Activated naive CD8-positive, alpha-beta T cell (primary cell): Measurements from ENCODE around the gene CACNG7.

Experiments used
- H3K27ac Mint-ChIP-seq: one replicate; pipeline ENCODE4 v1.8.0; 2021; ENCODE audit warnings: mixed read lengths
- H3K27me3 Mint-ChIP-seq: one replicate; pipeline ENCODE4 v1.8.0; 2021; ENCODE audit warnings: mixed read lengths
- H3K36me3 Mint-ChIP-seq: one replicate; pipeline ENCODE4 v1.8.0; 2021; ENCODE audit warnings: mixed read lengths
- H3K4me1 Mint-ChIP-seq: one replicate; pipeline ENCODE4 v1.8.0; 2021; ENCODE audit warnings: low read depth, mixed read lengths
- H3K4me3 Mint-ChIP-seq: one replicate; pipeline ENCODE4 v1.8.0; 2021; ENCODE audit warnings: mild to moderate bottlenecking, mixed read lengths
- H3K9me3 Mint-ChIP-seq: one replicate; pipeline ENCODE4 v1.8.0; 2021; ENCODE audit warnings: low read depth, mixed read lengths

Gene CACNG7

DNA sequence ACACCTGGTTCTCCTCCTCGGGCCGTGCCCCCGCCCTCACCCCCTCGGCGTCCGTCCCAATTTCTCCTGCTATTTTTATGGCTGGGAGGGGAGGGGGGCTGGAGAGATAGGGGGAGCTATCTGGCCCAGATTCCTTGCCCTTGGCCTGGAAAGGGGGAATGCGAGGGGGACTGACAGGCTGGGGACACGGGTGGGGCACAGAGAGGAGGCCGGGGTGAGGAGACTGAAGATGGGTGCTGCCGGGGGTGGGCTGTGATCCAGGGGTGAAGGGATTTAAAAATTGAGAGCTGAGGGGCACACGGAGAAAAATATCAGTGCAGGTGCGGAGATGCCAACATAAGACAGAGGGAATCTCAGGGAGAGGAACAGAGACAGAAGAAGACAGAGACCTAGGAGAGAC, 24.8 kb upstream of the CACNG7 start:
- Mint-ChIP-seq H3K36me3 (no peaks in the 10 kb centered on the region), H3K4me1 (peaks cover 8% of the 10 kb centered on the region), H3K27me3 (peaks cover 5% of the 10 kb centered on the region), H3K27ac (no peak overlapping the region), H3K9me3 (no peaks in the 10 kb centered on the region), H3K4me3 (no peak overlapping the region)

DNA sequence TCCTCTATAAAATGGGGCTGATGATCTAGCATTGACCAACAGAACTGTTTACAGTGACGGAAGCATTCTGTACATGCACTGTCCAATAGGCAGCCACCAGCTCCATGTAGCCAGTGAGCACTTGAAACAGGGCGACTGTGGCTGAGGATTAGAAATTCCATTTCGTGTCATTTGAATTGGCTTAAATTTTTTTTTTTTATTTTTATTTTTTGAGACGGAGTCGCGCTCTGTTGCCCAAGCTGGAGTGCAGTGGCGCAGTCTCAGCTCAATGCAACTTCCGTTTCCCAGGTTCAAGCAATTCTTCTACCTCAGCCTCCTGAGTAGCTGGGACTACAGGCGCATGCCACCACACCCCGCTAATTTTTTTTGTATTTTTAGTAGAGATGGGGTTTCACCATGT, 24.0 kb upstream of the CACNG7 start:
- H3K27me3 Mint-ChIP-seq, result peaks cover 5% of the 10 kb centered on the region
- H3K36me3 Mint-ChIP-seq, result no peaks in the 10 kb centered on the region
- peaks cover 9% of the 10 kb centered on the region for H3K4me1 Mint-ChIP-seq
- H3K9me3 Mint-ChIP-seq, result no peaks in the 10 kb centered on the region
- H3K4me3 Mint-ChIP-seq, result no peak overlapping the region
- H3K27ac Mint-ChIP-seq, result no peak overlapping the region

DNA sequence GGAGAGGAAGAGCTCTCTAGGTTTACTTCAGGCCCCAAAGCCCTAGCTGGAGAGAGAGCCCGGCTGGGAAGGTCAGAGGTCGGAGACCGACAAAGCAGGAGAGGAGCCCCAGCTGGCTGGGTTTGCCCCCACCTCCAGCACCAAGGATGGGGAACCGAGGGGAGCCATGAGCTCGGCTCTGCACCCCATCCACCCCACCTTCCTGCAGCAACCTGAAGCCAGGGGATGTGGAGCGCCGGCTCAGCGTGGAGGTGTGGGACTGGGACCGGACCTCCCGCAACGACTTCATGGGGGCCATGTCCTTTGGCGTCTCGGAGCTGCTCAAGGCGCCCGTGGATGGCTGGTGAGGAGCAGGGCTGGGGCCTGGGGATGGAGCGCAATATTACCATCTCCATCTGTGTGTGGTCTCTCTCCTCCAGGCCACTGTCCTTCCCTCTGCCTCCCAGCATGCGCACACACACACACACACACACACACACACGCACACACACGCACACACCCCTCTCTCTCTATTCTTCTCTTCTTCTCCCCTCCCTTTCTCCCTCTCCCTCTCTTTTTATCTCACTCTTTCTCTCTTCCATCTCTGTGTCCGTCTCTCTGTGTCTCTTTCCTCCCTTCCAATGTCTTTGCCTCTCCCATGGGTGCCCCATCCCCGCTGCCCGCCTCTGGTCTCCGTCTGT, 16.6 kb upstream of the CACNG7 start:
- H3K4me3 Mint-ChIP-seq, result no peak overlapping the region
- H3K9me3 Mint-ChIP-seq, result no peaks in the 10 kb centered on the region
- peaks cover 3% of the 10 kb centered on the region for H3K4me1 Mint-ChIP-seq
- H3K27me3 Mint-ChIP-seq, result peaks cover 24% of the 10 kb centered on the region
- no peaks in the 10 kb centered on the region for H3K36me3 Mint-ChIP-seq
- H3K27ac Mint-ChIP-seq, result no peak overlapping the region

DNA sequence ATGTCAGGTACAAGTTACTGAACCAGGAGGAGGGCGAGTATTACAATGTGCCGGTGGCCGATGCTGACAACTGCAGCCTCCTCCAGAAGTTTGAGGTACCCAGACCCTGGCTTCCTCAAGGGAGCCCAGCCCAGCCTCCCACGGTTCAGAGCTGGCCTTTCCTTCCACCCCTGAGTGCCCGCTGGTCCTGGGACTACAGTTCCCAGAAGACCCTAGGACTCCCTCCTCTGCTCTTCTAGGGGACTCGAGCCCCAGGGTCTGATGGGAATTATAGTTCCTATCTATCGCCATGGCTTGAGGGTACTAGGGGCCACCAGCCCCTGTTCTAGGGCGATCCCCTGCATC, 16.1 kb upstream of the CACNG7 start:
- H3K27me3 Mint-ChIP-seq, result peaks cover 25% of the 10 kb centered on the region
- H3K4me3 Mint-ChIP-seq, result no peak overlapping the region
- no peak overlapping the region for H3K27ac Mint-ChIP-seq

DNA sequence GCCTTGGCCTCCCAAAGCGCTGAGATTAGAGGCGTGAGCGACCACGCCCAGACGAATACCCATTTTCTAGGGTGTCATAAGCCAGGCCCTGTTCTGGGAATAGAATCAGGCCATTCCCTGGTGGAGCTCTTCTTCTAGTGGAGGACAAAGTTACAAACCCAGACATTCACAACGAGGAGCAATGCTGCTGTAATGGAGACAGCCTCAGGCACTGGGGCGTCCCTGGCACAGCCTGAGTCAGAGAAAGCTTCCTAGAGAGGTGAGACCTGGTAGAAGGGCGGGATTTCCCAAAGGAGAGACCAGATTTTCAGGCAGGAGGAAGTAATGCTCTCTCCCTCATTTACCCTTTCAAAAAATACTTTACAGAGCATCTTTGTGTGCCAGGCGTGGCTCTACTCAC, 14.4 kb upstream of the CACNG7 start:
- Mint-ChIP-seq H3K4me3 (no peak overlapping the region), H3K36me3 (no peaks in the 10 kb centered on the region), H3K4me1 (peaks cover 5% of the 10 kb centered on the region), H3K9me3 (no peaks in the 10 kb centered on the region), H3K27ac (no peak overlapping the region), H3K27me3 (peaks cover 32% of the 10 kb centered on the region)

More for the DNA sequence above, 16.1 kb upstream of the CACNG7 start:
- Mint-ChIP-seq H3K4me1 (peaks cover 3% of the 10 kb centered on the region), H3K36me3 (no peaks in the 10 kb centered on the region), H3K9me3 (no peaks in the 10 kb centered on the region)

DNA sequence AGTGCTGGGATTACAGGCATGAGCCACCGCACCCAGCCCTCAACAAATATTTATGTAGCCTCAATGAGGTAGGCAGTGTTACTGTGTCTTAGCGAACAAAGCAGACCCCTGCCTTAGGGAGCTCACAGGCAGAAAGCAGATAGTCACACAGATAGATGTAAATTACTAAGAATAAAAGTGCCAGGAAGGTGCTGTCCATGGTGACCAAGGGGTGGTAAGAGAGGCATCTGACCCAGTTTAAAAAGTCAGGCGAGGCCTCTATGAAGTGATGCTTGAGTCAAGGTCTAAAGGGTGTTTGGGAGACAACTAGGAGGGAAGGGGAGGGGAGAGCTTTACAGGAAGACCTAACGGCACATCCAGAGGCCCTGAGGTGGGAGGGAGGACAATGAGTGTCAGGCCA, 12.4 kb upstream of the CACNG7 start:
- H3K4me3 Mint-ChIP-seq, result no peak overlapping the region
- no peak overlapping the region for H3K27ac Mint-ChIP-seq
- H3K4me1 Mint-ChIP-seq, result peaks cover 2% of the 10 kb centered on the region
- no peaks in the 10 kb centered on the region for H3K36me3 Mint-ChIP-seq
- H3K9me3 Mint-ChIP-seq, result no peaks in the 10 kb centered on the region
- H3K27me3 Mint-ChIP-seq, result peaks cover 28% of the 10 kb centered on the region

DNA sequence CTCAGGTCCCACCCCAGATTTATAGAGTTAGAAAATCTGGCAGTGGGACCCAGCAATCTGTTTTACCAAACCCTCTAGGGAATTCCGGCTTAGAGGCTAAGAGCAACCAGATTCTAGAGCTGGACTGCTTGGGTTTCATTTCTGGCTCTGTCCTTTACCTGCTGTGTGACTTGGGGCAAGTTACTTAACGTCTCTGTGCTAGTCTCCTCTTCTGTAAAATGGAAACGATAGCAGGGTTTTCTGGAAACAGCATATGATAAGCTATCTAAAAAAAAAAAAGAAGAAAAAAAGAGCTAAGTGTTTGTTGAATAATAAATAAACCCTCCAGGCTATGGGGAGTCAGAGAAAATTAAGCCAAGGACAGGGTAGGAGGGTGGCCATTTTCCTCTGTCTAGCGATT, 11.6 kb upstream of the CACNG7 start:
- Mint-ChIP-seq H3K4me1 (peaks cover 2% of the 10 kb centered on the region), H3K36me3 (no peaks in the 10 kb centered on the region), H3K27ac (no peak overlapping the region), H3K9me3 (no peaks in the 10 kb centered on the region), H3K27me3 (peaks cover 26% of the 10 kb centered on the region), H3K4me3 (no peak overlapping the region)

DNA sequence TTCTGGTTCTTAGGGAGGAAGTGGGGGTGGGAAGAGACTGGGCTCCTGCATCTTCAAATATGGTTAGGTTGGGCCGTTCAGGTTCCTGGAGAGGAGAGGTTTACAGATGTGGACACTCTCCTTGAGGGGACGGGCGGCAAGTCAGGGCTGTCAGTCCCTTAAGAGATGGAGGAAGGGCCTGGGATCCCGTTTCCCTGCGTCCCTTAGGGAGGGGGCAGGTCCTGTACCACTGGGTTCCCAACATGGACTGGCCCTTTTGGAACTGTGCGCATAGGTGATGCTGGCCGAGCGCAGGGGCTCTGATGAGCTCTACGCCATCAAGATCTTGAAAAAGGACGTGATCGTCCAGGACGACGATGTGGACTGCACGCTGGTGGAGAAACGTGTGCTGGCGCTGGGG, 10.9 kb upstream of the CACNG7 start:
- H3K27me3 Mint-ChIP-seq, result peaks cover 30% of the 10 kb centered on the region
- H3K4me1 Mint-ChIP-seq, result peaks cover 2% of the 10 kb centered on the region
- no peaks in the 10 kb centered on the region for H3K9me3 Mint-ChIP-seq
- H3K36me3 Mint-ChIP-seq, result no peaks in the 10 kb centered on the region
- no peak overlapping the region for H3K27ac Mint-ChIP-seq
- H3K4me3 Mint-ChIP-seq, result no peak overlapping the region

DNA sequence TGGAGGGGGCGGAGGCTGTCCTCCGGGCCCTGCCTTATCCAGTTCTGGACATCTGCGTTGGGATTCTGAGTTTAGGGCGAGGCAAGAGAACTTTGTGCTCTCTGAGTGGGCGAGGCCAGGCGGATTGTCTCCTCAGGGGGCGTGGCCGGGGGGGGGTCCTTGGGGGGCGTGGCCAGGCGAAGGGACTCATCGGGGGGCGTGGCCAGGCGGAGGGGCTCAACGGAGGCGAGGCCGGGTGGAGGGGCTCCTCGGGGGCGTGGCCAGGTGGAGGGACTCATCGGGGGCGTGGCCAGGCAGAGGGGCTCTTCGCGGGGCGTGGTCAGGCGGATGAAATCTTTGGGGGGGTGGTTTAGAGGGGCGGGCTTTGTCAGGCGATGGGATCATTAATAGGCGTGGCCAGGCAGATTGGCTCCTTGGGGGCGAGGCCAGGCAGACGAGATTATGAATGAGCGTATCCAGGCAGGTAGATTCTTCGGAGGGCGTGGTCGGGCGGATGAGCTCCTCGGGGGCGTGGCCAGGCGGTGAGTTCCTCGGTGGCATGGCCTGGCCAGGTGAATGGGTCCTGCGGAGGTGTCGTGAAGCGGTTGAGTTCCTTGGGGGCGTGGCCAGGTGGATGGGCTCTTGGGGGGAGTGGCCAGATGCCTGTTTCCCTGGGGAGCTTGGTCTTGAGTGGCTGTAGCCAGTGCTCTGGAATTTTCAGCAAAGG, 10.3 kb upstream of the CACNG7 start:
- Mint-ChIP-seq H3K4me3 (no peak overlapping the region), H3K9me3 (no peaks in the 10 kb centered on the region), H3K27me3 (peaks cover 29% of the 10 kb centered on the region), H3K27ac (no peak overlapping the region), H3K4me1 (peaks cover 2% of the 10 kb centered on the region), H3K36me3 (no peaks in the 10 kb centered on the region)

DNA sequence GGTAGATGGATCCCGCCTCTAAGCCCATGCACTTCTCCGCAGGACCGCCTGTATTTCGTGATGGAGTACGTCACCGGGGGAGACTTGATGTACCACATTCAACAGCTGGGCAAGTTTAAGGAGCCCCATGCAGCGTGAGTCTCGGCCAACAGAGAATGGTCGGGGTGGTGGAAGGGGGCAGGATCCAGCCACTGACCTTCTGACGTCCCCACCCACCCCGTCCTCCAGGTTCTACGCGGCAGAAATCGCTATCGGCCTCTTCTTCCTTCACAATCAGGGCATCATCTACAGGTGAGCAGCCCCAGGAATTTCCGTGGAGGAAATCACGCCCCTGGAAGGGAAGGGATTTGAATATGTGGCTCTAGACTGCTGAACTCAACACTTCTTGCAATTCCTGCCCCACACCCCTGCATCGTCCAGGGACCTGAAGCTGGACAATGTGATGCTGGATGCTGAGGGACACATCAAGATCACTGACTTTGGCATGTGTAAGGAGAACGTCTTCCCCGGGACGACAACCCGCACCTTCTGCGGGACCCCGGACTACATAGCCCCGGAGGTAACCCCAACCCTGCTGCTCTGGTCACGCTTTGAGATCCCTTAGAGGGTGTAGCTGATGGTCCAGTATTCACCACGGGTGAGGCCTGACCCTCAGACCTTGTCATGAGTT, 8.8 kb upstream of the CACNG7 start:
- Mint-ChIP-seq H3K36me3 (no peaks in the 10 kb centered on the region), H3K9me3 (no peaks in the 10 kb centered on the region), H3K4me1 (peaks cover 2% of the 10 kb centered on the region), H3K27me3 (peaks cover 36% of the 10 kb centered on the region), H3K4me3 (no peak overlapping the region), H3K27ac (no peak overlapping the region)

DNA sequence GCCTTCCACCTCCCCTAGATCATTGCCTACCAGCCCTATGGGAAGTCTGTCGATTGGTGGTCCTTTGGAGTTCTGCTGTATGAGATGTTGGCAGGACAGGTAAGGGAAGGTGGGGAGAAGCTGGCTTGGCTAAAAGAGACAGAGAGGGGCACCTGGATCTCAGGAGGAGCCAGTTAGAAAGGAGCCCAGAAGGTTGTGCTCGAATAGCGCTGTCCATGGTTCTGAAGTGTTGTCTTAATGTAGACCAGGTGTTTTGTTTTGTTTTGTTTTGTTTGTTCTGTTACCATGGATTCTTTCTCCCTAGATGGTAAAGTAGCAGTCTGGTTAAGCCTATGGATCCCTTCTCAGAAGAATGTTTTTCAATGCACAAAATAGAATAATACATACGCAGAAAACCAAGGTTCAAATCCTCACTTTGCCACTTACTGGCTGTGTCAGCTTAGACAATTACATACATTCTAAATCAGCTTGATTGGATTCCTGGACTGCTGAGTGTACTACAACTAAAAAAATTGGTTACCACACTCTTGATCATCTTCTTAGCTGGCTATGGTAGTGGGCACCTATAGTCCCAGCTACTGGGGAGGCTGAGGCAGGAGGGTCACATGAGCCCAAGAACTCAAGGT, 5.9 kb upstream of the CACNG7 start:
- Mint-ChIP-seq H3K27ac (peak overlapping the region; percentile 28), H3K27me3 (peaks cover 42% of the 10 kb centered on the region), H3K4me3 (no peak overlapping the region), H3K36me3 (no peaks in the 10 kb centered on the region), H3K4me1 (peaks cover 13% of the 10 kb centered on the region), H3K9me3 (no peaks in the 10 kb centered on the region)

DNA sequence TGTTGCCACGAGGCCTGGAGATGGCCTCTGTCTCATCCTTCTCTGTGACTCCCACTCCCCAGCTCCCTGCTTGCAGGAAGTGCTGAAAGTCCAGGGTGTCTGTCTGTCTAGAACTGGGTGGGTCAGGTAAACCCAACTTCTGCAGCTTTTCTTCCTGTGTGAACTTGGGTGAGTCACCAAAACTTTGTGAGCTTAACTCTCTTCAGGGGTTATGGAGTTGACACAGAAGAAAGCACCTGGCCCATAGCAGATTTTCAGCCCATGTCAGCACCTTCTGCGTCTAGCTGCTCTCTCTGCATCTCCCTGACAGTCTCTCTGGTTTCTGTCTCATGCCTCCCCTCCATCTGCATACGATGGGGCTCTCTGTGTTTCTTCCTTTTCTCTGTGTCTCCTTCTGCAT, 4.2 kb upstream of the CACNG7 start:
- no peaks in the 10 kb centered on the region for H3K9me3 Mint-ChIP-seq
- H3K27ac Mint-ChIP-seq, result no peak overlapping the region
- H3K27me3 Mint-ChIP-seq, result peaks cover 42% of the 10 kb centered on the region
- no peaks in the 10 kb centered on the region for H3K36me3 Mint-ChIP-seq
- H3K4me3 Mint-ChIP-seq, result no peak overlapping the region
- peaks cover 19% of the 10 kb centered on the region for H3K4me1 Mint-ChIP-seq

DNA sequence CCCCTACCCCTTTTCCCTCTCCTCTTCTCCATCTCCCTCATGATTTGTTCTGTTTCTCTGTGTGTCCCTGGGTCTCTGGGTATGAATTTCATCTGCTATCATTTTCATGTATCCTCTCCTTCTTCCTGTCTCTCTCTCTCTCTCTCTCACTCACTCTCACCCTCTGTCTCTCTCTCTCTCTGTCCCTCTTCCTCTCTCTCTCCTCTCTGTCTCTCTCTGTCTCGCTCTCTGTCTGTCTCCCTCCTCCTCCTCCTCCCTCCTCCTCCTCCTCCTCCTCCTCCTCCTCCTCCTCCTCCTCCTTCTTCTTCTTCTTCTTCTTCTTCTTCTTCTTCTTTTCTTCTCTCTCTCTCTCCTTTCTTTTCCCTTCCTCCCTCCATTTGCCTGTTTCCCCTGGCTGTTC, 3.3 kb upstream of the CACNG7 start:
- Mint-ChIP-seq H3K9me3 (no peaks in the 10 kb centered on the region), H3K4me1 (peaks cover 21% of the 10 kb centered on the region), H3K27me3 (peaks cover 48% of the 10 kb centered on the region), H3K4me3 (no peak overlapping the region), H3K36me3 (no peaks in the 10 kb centered on the region), H3K27ac (no peak overlapping the region)

DNA sequence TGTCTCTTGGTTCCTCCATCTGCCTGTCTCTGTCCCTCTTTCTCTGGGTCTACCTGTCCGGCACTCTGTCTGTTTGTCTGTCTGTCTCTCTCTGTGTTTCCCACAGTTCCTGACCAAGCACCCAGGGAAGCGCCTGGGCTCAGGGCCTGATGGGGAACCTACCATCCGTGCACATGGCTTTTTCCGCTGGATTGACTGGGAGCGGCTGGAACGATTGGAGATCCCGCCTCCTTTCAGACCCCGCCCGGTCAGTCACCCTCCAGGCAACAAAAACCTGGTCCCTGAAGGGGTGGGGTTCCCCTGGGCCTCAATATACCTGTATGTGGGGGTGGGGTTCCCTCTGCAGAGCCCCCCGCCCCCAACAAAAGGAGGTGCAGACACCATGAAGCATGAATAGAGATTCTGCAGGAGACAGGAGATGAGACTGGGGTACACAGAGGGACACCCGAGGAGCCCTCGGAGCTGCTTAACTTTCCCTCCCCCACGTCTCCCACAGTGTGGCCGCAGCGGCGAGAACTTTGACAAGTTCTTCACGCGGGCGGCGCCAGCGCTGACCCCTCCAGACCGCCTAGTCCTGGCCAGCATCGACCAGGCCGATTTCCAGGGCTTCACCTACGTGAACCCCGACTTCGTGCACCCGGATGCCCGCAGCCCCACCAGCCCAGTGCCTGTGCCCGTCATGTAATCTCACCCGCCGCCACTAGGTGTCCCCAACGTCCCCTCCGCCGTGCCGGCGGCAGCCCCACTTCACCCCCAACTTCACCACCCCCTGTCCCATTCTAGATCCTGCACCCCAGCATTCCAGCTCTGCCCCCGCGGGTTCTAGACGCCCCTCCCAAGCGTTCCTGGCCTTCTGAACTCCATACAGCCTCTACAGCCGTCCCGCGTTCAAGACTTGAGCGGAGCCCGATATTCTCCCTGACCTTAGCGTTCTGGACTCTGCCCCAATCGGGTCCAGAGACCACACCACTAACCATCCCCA, 2.6 kb upstream of the CACNG7 start:
- Mint-ChIP-seq H3K27ac (no peak overlapping the region), H3K4me3 (peak overlapping the region; percentile 35), H3K36me3 (no peaks in the 10 kb centered on the region), H3K9me3 (no peaks in the 10 kb centered on the region), H3K27me3 (peaks cover 51% of the 10 kb centered on the region), H3K4me1 (peaks cover 21% of the 10 kb centered on the region)
